ENCODE results near the gene AKAP13.

DNA sequence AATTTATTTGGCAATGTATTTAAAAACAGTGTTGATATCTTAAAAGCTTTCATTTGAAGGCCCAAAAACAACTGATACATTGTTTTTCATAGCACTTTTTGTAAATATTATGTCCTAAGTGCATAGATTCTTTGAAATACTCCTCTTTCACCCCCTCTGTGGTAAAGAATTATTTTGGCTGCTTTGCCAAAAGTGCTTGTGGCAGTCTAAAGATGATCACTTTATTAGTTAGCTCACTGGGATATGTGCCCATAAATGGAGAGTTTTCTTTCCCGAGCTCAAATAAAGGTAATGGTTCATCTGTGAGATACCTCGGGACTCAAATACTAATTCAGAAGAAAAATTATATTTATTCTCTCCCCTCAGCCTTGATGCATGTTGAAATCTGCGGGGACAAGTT lies 16.7 kb downstream of the AKAP13 start:
- TF ChIP-seq, protein P1, sequence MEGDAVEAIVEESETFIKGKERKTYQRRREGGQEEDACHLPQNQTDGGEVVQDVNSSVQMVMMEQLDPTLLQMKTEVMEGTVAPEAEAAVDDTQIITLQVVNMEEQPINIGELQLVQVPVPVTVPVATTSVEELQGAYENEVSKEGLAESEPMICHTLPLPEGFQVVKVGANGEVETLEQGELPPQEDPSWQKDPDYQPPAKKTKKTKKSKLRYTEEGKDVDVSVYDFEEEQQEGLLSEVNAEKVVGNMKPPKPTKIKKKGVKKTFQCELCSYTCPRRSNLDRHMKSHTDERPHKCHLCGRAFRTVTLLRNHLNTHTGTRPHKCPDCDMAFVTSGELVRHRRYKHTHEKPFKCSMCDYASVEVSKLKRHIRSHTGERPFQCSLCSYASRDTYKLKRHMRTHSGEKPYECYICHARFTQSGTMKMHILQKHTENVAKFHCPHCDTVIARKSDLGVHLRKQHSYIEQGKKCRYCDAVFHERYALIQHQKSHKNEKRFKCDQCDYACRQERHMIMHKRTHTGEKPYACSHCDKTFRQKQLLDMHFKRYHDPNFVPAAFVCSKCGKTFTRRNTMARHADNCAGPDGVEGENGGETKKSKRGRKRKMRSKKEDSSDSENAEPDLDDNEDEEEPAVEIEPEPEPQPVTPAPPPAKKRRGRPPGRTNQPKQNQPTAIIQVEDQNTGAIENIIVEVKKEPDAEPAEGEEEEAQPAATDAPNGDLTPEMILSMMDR (IDR thresholded peaks at IDR 0.05) = no peak
- TF ChIP-seq POLR2A (IDR thresholded peaks at IDR 0.05) = no peak
